Activated CD8-positive, alpha-beta memory T cell treated with anti-CD3 and anti-CD28 coated beads for 36 hours (primary cell): ENCODE data around the gene ANK2. TPM values are rescaled to one million over a fixed set of nuclear protein-coding genes. Genes with fewer than 3 reads are reported as not detected.

Experiments used
- CTCF ChIA-PET: fragments of 350-600 bp; sonication (Branson Sonifier 250); formaldehyde crosslinking; loops from one replicate; lab custom pipeline; 2021; ENCODE audit warnings: antibody characterized with exemption; lab: Charles Lee
- POLR2A ChIA-PET: fragments of 350-600 bp; sonication (Branson Sonifier 250); formaldehyde crosslinking; loops from one replicate; lab custom pipeline; 2021; ENCODE audit warnings: antibody characterized with exemption; lab: Charles Lee
- total RNA-seq, 2 experiments: library from RNA; stranded (reverse); gene quantifications; one replicate each; pipeline ENCODE4 v1.2.3, GENCODE V29; 2021

The ANK2 gene
- total RNA-seq, 2 experiments from 2014 or later = 0.55 to 0.63 TPM

DNA sequence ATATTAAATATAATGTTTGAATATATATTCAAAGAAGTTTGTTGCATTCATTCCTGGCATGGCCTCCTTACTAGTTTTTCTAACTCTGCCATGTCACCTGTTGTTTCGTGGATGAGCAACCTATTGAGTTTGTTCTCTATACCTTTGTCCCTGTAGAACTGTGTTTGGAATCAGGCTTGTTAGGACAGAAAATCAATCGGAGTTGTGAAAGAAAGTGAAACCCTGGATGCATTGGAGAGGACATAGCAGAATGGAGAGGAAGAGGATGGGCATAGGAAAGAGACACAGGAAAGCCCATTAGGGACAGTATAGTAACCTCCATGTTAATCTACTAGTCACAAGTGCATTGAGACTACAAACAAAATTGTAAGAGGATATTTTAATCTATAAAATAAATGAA, 31.2 kb downstream of the ANK2 start:
- ChIA-PET CTCF (no interaction called here), POLR2A (no interaction called here)

DNA sequence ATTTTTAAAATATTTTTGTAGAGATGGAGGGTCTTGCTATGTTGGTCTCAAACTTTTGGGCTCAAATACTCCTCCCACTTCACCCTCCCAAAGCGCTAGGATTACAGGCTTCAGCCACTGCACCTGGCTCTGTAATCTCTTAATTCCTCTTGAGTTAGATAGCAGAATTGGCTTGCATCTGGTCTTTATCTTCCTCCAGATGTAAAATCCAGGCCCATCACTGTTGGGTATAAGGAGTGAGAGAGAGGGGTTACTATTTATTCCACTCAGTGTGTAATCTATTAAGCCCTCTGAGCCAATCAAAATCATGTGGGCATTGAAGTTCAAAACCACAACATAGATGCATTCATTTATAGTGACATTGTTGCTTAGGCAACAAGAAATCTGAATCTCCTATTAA, 33.9 kb downstream of the ANK2 start:
- POLR2A ChIA-PET = no interaction called here

DNA sequence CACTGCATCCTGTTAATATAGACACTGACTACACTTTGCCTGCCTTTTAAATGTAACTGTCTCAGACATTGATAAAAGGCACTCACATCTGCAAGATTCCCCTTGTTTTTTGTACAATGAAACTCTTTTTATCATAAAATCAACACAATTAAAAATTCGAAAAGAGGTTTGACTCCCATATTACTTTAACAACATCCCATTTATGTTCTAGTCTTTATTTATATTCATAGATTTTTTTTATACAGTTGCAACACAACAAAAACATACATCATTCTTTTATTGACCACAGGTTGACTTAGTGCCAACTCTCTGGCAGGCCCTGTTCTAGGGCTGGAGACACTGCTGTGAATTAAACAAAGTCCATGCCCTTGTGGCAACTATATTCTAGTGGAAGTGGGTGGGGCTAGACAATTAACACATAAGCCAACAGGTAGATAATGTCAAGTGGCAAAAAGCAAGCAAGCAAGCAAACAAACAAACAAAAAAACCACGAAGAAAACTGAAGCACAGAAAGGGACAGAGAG, 36.8 kb downstream of the ANK2 start:
- POLR2A ChIA-PET = no interaction called here
- CTCF ChIA-PET = no interaction called here

More for the DNA sequence above, 33.9 kb downstream of the ANK2 start:
- CTCF ChIA-PET = no interaction called here

DNA sequence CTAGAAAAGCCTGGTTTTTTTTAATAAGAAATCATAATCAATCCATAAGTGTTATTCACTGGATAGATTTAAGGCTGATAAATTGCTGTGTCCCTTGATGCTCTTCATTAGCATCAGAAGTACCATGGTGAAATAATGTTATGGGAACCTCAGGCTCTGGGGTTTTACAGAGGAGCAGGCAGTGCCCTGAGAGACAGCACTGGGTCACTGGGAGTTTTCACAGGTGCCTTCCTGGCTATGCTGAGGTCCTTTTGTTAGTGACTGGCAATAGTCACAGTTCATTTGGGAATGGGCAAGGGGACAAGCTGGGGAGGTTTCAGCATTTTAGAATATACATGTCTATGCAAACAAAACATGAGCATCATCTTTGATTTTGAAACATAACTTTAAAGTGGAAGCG, 38.6 kb downstream of the ANK2 start:
- POLR2A ChIA-PET = no interaction called here

DNA sequence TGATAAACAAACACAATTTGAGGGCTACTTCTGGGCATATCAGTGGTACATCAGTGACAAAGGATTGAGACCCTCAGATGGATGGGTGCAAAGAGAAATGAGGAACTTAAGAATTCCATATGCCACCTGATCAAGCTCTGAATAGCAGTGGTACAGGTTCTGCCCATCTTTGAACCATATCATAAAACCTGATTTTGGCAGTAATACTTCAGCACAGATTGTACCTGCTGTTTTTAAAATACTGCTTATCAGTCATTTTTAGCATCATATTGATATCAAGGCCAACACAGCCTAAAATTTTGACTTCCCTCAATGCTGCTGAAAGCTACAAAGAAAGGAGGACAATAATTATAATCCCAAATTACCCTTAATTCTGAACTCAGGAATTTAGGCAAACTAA, 41.5 kb downstream of the ANK2 start:
- ChIA-PET CTCF (no interaction called here), POLR2A (no interaction called here)

More for the DNA sequence above, 38.6 kb downstream of the ANK2 start:
- CTCF ChIA-PET = no interaction called here

DNA sequence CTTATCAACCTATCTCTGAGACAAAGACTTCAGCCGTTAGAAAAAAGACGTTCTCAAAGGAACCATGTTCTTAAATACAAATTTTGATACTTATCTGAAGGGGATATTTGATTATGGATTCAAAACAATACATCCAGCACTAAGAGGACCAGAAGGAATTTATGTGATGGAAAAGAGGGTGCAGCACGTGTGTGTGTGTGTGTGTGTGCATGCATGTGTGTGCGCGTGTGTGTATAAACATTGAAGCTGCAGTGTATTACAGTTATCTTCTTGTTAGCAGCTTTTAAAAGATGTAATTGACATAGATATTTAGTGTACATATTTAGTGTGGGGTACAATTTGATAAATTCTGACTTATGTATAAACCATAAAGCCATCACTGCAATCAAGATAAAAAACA, 44.9 kb downstream of the ANK2 start:
- ChIA-PET POLR2A (no interaction called here), CTCF (no interaction called here)

DNA sequence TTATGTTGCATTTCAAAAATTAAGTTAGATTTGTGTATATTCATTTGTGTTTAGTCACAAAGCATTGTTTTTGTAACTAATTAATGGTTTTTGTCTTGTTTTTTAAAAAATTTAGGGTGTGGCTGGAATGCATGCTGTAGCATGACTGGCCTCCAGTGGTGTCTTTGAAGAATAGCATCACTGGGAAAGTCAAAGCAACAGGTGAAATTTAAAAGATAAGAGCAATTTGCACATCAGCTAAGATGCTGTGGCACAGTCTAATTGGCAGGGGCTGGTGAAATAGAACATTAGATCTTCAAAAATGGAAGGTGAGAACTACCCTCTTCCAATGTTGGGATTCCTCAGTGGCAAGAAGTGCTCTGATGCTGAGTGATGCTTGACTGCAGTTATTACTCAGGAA, 45.3 kb downstream of the ANK2 start:
- POLR2A ChIA-PET = no interaction called here
- CTCF ChIA-PET = no interaction called here

DNA sequence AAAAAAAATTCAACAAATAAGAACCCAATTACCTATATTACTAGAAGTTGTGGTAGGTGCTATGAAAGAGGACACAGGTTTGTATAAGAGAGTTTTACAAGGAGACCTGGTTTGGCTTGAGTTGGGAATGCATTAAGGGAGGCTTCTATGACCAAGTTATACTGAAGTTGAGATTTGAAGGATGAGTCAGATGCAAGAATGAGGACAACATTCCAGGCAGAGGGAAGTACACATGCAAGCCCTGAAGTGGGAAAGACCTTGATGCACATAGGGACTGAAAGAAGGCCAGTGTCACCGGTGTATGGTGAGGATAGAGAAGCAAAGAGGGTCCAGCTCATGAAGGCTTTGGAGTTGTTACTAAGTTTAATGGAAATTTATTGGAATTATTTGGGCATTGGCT, 52.2 kb downstream of the ANK2 start:
- CTCF ChIA-PET = no interaction called here
- POLR2A ChIA-PET = no interaction called here

DNA sequence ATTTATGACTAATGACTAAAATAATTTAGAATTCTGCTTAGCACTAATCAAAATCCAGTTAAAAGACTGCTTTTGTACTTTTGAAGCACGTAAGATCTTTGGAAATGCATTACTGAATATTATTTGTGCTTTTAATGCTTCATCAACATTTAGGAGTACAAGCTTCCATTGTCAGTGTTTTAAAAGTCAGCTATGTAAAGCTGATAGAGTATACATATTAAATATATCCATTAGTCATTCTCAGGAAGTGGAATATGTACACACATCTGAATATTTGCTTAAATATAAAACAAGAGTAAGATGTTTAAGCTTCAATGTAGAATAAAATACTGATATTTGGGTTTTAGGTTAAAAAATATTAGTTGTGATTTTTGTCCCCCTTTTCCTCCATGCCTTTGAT, 54.1 kb downstream of the ANK2 start:
- CTCF ChIA-PET = no interaction called here
- POLR2A ChIA-PET = no interaction called here

DNA sequence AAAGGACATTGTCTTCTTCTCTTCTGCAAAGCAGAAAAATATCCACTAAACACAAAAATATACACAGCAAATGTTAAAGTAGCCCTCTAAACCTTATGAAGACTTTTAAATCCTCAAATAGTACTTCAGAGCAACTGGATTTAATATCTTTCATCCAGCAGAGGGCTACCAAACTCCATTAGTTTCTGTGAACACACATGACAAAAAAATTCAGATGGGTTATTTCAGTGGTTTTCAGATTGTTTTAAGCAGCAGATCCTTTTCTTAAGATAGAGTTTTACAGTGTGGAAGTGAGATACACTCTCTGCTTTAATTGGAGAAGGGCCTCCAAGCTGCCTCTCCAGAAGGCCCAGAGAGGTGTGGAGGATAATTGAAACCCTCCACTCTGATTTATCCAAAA, 56.7 kb downstream of the ANK2 start:
- ChIA-PET CTCF (no interaction called here), POLR2A (no interaction called here)

DNA sequence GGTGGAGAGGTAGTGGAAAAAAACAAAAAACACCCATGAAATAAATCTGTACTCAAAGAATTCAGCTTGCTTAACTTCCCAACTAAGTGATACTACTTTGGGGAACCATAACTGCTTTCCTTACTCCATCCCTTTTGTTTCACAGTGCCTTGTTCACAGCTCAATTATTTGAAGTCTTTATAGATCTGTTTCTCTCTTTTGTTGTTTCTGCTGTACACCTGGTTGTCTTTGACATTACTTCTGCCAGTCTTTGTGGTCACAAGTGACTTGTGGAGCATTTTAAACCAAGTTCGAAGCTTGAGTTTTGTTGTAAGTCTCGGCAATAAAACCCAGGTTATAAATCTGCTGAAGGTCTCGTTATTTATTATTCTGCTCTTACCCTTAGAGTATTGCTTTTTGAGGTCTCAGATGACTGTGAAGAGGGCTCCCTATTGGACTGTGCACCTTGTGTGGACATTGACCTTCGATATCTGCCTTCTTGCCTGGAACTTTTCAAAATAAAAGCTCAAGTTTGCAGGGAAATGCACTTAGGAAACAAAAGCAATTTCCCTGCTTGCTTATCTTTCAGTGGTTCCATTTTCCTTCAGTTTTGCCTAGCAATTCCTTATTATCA, 59.8 kb downstream of the ANK2 start:
- ChIA-PET CTCF (no interaction called here), POLR2A (no interaction called here)

DNA sequence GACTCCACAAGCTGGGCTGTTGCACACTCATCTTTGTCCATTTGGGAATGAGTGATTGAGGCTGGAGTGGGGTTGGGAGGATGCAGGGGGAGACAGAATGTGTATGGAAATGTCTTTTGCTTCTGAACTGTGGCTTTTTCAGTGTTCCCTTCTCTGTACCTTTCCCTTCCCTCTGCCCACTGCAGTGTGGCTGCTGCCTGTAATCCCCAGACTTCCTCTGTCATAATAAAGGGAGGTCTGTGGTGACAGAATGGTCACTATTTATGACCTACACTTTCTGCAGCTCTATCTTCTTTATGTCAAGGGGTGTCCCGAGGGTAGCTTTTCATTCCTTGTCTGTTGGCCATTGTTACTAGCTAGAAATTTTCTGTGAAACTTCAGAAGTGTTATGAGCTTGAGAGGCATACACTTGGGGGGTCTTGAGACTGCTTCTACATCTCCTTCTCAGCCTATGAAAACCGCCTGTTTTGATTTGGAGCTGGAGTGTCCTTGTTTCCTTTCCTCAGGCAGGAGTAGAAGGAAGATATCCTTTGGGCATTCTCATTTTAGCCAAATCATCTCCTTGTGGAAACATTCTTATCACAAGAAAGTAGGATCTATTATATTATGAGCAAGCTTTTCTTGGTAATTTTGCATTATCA, 63.0 kb downstream of the ANK2 start:
- CTCF ChIA-PET = no interaction called here
- POLR2A ChIA-PET = no interaction called here

DNA sequence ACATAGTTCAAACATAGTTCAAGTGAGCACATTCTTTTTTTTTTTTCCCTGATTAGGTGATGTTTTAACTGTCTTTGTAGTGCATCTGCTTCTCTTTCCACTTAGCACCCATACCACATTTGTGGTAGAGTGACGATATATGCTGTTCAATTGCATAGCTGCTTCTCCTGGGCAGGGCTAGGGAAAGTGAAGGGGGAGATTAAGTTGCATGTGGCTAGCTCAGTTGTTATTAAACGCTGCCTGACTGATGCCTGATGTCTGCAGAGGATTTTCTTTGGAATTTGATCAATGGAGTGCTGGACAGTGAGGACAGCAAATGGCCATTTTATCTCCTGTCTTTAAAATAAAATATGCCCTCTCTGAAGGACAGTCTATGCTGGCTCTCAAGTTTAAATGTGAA, 63.7 kb downstream of the ANK2 start:
- POLR2A ChIA-PET = no interaction called here
- CTCF ChIA-PET = no interaction called here

DNA sequence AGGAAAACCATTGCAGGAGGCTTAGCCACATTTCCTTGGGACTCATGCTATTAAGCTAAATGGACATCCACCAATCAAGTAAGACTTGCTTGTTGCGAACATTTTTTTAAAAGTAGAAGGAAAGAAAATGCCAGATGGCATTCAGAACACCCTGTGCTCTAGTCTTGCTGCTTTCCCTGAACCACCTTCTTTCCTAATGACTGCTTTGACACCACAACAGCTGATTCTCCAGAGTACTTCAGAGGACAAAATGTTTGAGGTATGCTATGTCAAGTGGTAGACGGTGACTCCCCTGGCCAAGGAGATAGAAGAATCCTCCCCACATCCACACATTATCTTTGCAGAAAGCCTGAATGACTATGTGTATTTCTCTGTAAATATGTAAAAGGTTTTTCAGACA, 65.4 kb downstream of the ANK2 start:
- CTCF ChIA-PET = no interaction called here

DNA sequence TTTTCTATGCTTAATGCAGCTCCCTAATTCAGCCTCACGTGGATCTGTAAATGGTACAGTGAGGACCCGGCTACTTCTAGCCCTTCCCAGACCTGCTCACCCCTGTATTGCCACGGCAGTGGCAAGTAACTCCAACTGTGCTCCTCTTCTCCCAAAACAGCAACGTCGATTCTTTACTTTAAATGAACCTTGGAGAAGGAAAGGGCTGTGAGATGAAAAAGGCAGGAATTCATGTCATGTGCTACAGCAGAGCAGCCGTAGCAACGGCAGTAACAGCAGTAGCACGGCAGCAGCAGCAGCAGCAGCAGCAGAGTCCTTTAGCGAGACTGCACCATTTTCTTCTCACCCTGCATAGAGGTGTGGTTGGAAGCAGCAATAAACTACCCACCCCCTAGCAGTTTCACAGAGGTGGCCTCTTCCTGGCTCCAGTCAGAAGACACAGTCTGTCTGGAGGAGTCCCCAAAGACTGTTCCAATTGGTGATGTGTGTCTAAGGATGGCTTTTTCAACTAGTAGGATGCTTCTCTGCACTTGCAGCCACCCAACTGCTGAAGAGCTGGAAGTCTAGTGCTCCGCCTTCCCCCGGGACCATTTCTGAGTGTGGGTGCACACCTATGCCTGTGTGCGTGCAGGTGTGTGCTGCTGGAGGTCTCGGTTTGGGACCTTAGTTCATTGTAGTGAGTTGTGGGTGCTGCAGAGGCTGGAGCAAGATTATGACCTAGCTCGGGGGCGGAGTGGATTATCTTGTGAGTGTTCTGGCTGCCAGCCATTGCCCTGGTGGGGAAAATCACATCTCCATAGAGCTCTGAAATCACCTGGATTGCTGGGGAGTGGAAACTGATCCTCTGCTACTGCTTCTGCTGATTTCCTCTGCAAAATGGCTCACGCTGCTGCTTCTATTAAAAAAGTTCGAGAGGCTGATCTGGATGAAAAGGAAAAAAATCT, 67.2 kb downstream of the ANK2 start:
- POLR2A ChIA-PET = no interaction called here
- CTCF ChIA-PET = no interaction called here

More for the DNA sequence above, 65.4 kb downstream of the ANK2 start:
- POLR2A ChIA-PET = no interaction called here

DNA sequence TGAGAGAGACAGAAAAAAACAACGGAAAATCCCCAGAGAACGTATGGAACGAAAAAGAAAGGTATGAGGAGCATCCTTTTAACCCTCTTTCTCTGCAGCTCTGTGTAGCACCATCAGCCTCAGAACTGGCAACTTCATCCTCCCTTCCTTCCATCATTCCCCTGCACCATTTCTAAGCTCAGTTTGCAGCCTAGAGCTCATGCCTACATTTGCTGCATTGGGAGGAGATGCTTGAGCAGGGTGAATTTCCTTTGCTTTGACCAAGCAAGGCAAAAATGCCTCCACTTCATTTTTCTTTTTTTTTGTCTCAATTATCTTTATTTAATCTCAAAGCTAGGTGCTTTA, 67.9 kb downstream of the ANK2 start:
- ChIA-PET CTCF (no interaction called here), POLR2A (no interaction called here)

DNA sequence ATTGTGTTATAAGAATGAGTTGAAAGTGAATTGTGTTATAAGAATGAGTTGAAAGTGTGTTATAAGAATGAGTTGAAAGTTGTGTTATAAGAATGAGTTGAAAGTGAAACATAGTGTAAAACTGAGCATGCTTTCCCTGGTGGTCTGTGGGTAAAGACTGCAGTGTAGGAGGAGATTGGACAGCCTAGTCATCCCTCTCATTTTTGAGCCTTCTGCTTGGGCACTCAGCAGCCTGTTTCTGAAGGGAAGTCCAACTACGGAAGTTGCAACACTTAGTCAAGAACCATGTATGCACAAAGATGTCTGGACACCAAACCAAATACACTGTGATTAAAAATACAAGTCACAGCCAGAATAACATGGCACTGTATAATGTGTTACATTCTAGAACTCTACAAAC, 72.6 kb downstream of the ANK2 start:
- POLR2A ChIA-PET = no interaction called here
- CTCF ChIA-PET = no interaction called here

DNA sequence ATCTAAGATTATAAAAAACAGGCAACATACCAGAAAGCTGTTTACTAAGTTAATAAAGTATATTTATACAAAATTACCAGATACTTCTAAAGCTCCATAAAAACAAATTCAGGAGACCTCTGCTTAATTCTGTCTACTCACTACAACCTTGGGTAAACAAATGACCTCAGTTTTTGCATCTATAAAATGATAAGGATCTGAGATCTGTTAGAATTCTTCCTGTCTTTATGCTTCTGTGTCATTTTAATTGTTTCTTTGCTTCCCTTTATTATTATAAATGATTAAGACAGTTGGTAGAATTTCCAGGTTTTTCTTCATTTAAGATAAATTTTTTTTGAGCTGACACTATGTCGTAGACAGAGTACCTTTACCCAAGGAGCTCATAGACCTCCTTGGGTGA, 76.0 kb downstream of the ANK2 start:
- ChIA-PET CTCF (no interaction called here), POLR2A (no interaction called here)

DNA sequence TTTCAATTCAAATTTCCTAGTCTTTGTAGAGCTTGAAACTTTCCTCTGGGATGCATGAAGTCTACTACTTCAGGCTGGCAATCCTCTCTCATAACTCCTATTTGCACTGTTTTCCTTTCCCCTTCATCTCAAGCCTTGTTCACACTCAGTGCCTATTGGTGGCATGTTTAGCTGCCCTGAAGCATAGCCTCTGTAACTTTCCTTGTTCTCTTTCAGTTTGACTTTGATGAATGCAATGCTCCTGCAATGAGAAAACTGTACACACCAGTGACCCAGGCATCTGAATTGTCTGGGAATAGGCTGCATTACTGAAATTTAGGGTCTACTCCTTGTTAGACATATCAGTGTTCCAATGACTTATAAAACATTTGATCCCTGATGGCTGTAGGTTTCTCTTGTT, 81.7 kb downstream of the ANK2 start:
- ChIA-PET POLR2A (no interaction called here), CTCF (no interaction called here)

DNA sequence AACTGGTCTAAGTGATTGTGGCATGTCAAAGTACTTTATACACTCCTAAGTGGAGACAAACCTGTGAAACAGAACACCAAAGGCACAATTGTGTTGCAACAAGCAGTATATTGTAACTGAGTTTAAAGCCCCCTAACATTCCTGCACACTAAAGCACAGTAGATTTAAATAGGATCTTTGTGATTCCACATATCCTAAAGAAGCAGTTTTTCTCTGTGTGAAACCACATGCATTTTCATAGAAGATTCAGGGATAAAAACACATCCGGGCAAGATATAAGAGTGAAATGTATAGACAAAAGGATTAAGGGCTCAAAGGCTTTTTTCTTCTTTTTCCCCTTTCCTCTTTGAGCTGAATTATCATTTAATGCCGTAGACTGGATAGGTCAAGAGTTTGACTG, 82.2 kb downstream of the ANK2 start:
- ChIA-PET POLR2A (no interaction called here), CTCF (no interaction called here)

DNA sequence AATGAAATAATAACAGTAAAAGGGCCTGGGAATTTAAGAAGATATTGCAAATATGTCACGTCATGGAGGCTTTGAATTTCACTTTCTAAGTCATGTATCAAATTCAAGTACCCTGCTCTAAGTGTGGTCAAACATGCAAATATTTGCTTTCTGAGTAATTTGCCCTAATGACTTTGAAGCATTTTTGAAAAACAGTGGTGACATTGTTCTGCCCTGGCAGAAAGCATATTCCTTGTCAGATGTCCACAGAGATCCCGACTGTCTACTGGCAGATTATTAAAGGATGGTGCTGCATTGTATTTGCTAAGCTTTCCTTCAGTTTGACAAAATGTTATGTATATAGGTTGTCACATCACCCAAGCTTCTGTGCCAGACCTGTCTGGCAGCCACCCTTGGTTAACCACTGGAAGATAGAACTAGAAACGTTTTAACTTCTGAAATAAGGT, 92.5 kb downstream of the ANK2 start:
- POLR2A ChIA-PET = no interaction called here
- CTCF ChIA-PET = no interaction called here
